NCI-H2029 (cell line): Measurements from ENCODE around the gene GCH1.
"Not testable (repeated sequence)": the region's sequence is repeated elsewhere in the genome, so short reads cannot be mapped to it uniquely, and the experiment has no call there.

Experiments
- DNase-seq: peaks from one replicate; lab custom pipeline; 2025; lab: John Stamatoyannopoulos, UW

Gene GCH1

GRCh38 chr14:54908190-54908589, 5.6 kb upstream of the GCH1 start:
- DNase-seq = no peak

DNA sequence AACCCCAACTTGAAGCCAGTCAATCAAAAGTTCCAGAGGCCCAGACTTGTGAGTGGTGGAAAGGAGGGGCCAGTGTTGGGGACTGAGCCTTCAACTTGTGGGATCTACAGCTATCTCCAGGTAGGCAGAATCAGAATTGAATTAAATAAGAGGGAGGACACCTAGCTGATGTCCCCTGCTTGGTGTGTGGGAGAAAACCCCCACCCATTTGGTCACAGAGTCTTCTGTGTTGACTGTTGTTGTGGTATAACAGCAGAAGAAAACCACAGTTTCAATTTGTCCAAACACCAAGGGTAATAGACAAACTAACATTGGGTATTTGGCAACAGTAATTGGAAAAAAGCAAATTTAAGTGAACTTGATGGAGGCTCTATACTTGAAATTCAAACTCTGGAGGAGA, 3.4 kb upstream of the GCH1 start:
- DNase-seq = no peak

- peak; percentile 71 for DNase-seq
Measured at GRCh38 chr14:54902143-54902520, 494 bp downstream of the GCH1 start.

GRCh38 chr14:54901380-54902142, 1.1 kb downstream of the GCH1 start:
- no peak for DNase-seq

- DNase-seq = no peak
Measured at GRCh38 chr14:54899573-54899972, 3.1 kb downstream of the GCH1 start.

- DNase-seq = peak; percentile 35
Measured at GRCh38 chr14:54897809-54898555, 4.6 kb downstream of the GCH1 start.

- DNase-seq = no peak
Measured at GRCh38 chr14:54895683-54896082, 6.9 kb downstream of the GCH1 start.

DNA sequence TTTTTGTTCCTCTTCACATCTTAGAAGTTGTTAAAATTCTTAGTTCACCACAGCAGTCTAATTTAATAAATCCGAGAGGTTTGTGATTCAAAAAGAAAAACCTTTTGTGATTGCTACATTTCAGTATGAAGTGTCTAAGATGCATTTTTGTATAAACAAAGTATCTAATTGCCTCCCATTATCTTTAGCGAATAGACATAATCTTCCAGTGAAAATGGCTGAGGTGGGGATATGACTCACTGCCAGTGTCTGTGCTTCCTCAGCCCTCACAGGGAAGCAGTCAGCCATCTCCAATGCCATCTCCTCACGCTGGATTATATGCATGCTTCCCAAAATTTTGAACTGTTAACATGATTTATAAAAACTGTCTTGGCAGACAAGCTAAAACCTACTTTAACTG, 7.6 kb downstream of the GCH1 start:
- no peak for DNase-seq

DNA sequence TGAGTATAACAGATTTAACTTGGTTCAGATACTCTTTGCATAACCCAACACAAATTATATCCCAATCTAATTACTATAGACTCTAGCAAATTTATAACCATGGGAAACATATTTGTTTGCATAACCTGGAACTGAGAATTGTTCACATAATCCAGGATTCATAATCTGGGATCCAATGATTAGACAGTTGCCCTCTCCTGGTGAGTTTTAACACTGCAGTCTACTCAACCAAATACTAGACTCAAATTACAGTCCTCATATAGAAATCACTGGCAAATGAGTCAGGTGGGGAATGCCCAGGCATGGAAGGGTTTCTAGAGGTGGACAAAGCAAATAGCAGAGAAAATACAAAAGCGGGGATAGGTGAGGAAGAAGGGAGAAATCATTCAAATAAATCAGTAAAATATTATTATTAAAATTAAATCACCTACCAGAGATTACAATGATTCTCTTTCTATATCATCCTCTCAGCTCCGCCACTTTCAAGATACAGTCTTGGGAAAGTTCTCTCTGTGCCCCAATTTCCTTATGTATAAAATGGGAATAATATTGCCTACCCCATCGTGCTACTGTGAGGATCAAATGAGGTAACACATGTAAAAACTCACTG, 9.4 kb downstream of the GCH1 start:
- DNase-seq = peak; percentile 70

GRCh38 chr14:54891471-54892245, 11.0 kb downstream of the GCH1 start:
- DNase-seq = no peak

GRCh38 chr14:54890788-54891187, 11.8 kb downstream of the GCH1 start:
- no peak for DNase-seq

- no peak for DNase-seq
Measured at GRCh38 chr14:54889919-54890318, 12.7 kb downstream of the GCH1 start.

- DNase-seq = no peak
Measured at GRCh38 chr14:54882521-54882920, 20.1 kb downstream of the GCH1 start.

DNA sequence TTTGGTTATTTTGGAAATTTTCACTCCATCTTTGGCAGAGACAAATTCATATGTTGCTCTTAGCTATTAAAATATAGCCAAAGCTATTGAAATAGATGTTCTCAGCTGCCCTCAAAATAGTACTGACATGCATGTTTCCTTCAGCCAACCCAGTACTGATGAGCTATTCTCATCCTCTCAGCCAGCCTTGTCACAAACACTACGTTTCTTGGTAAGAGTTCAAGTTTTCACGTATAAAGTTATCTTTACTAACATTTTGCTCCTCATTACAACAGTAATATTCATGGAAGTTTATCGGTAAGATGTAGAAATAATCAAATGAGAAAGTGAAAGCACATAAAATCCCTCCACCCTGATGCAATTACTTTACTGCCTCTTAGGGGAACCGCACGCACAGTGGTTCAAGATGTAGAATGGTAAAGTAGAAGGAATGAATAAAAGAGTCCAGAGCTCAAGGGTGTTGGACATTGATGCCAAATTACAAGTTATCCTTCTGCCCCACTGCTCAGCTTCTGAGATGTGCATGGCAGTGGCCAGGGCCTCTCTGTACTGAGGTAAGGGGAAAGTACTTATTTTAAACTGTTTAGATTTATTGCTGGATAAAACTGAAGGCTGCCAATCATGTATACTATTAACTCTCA, 20.7 kb downstream of the GCH1 start:
- DNase-seq = no peak

GRCh38 chr14:54881235-54881760, 21.3 kb downstream of the GCH1 start:
- DNase-seq = peak; percentile 15

DNA sequence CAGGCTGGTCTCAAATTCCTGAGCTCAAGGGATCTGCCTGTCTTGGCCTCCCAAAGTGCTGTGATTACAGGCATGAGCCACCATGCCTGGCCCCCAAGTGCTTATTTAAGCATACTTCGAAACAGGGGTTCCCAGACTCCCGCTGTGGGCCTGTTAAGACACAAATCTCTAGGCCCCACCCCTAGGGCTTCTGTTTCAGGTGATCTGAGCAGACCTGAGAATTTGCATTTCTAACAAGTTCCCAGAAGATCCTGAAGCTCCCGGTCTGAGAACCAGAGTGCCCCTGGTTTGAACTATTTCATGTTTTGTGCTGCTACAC, 25.0 kb downstream of the GCH1 start:
- DNase-seq = no peak

DNA sequence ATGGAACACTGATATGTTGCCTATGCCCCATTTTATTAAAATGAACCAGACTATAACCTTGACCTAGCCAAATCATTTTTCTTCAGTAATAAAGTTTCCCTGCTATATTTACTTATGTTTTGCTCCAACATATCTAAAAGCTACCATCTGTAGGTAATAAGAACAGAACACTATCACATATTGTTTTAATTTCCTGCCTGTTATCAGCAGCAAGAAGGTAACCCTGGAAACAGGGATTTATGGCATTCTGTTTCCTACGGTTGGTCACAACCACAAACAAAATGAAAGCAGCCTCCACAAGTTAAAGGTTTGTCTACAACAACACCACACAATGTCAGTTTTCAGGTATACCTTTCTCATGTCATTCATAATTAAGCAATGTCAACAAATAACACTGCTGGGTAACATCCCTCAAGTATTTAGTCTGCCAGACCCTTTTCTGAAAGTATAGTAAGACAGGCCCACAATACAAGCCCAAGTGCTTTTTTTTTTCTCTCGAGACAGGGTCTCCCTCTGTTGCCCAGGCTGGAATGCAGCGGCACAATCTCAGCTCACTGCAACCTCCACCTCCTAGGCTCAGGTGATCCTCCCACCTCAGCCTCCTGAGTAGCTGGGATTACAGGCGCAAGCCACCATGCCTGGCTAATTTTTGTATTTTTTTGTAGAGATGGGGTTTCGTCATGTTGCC, 25.5 kb downstream of the GCH1 start:
- DNase-seq = peak; percentile 40

- DNase-seq = not testable (repeated sequence)
Measured at GRCh38 chr14:54875648-54876047, 27.0 kb downstream of the GCH1 start.

DNA sequence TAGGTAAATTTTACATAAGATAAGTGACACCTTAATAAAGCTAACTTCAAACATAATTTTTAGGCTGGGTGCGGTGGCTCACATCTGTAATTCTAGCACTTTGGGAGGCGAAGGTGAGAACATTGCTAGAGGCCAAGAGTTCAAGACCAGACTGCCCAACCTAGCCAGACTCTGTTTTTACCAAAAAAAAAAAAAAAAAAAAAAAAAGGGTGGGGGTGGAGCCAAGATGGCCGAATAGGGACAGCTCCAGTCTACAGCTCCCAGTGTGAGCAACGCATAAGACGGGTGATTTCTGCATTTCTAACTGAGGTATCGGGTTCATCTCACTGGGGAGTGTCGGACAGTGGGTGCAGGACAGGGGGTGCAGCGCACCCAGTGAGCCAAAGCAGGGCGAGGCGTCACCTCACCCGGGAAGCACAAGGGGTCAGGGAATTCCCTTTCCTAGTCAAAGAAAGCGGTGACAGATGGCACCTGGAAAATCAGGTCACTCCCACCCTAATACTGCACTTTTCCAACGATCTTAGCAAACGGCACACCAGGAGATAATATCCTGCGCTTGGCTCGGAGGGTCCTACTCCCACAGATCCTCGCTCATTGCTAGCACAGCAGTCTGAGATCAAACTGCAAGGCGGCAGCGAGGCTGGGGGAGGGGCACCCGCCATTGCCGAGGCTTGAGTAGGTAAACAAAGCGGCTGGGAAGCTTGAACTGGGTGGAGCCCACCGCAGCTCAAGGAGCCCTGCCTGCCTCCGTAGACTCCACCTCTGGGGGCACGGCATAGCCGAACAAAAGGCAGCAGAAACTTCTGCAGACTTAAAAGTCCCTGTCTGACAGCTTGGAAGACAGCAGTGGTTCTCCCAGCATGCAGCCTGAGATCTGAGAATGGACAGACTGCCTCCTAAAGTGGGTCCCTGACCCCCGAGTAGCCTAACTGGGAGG, 32.2 kb downstream of the GCH1 start:
- DNase-seq = peak; percentile 26

GRCh38 chr14:54867011-54867410, 35.6 kb downstream of the GCH1 start:
- no peak for DNase-seq
